ENCODE results near the gene FAM53B.

Gene FAM53B

DNA sequence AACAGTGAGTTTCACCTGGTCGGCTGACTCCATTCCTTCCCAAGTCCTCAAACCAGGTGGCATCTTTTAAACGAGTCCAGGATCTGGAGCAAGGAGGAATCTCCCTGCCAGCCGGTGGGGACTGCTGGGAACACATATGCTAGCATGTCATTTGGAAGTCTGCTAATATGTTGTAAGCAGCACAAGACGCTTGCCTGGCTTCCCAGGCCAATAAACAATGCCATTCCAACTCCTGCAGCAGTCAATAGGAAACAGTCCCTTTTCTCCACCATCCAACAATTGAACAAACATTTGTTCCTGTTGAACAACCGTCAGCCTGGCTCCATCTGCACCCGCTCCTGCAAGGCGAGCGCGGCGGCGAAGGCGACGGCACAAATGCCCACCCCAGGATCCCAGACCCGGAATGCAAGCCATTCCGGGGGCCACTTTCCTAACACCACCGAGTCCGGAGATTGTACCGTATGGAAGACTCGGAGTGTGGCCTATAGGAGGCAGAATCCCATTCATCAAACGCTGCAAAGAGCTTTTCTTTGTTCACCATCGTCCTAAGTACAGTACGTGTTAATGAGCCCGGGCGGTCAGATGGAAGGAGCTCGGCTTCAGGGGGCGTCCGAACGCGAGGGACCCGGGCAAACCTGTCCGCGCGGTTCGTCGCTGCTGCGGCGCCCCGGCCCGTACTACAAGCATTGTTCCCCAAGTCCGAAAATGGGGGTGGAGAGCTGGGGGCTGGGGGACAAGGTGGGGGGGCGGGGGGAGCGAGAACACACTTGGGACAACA lies 1.6 kb downstream of the FAM53B start:
- no peak for DNase-seq (ENCODE audit: low read depth in 2 of 2, low spot score in 1 of 2)

GRCh38 chr10:124741922-124742412 lies 2.2 kb downstream of the FAM53B start:
- no peak for DNase-seq (ENCODE audit: low read depth in 2 of 2, low spot score in 1 of 2)

DNA sequence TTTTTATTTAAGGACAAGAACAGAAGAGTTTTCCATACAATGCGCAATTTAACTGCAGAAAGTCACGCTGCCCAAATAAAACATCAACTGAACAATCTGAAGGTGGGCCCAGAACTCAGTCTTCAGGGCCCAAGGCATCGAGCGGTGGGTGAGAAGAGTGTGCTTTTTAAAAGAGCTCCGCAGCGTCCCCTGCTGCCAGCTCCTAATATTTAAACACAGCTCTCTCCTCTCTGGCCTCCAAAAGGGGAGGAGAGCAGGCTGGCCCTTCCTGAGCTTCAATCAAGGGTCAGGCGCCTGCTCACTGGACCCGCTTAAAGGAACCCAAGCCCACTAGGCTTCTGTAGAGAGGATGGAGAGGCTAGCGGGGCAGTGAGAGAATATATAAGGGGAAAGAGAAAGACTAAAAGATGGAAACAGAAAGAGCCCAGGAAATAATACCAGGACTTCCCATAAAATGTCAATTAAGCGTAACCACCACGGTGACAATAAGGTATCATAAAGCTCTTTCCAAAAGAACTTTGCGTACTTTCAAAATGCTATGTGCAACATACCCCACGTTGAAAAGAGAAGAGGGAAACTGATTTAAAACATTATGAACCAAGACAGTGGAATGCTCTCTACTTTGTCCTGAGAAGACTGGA lies 2.8 kb downstream of the FAM53B start:
- peak; percentile 41 to 57 for DNase-seq (ENCODE audit: low read depth in 2 of 2, low spot score in 1 of 2)

GRCh38 chr10:124740369-124741280 lies 3.6 kb downstream of the FAM53B start:
- no peak for DNase-seq (ENCODE audit: low read depth in 2 of 2, low spot score in 1 of 2)

- no peak for DNase-seq (ENCODE audit: low read depth in 2 of 2, low spot score in 1 of 2)
These were observed 4.2 kb downstream of the FAM53B start for GRCh38 chr10:124739986-124740368.

DNA sequence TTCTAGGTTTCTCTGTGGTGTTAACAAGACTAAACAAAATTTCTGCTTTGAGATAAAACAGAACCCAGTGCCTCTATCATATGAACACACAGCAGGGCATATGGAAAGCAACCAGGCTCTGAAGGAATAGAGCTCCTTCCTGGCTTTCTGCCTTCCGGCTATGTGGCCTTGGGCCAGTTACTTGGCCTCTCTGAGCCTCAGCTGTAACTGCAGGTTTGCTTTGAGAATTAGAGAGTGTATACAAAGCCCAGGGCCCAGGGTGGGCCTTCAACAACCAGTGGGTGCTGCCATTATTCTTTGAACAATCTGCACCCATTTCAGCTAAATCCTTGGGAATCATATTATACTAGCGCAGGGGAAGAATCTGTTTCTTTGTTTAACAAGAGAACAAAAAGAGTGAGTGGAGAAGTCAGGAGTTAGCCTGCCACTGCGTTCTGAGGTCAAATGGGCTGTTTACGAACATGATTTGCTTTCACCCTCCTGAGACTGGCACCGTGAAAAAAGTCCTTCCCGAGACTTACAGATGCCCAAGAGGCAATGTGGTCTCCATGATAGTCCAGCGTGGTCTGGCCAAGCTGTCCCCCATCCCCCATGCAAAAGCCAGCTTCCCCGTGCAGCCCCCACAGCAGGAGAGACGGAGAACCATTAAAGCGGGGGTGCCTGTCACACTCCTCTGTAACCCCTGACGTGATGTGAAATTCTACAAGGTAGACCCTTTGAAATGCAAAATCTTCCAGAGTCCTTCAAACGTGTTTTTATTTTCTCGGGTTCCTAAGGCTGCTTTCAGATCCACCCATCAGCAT lies 4.9 kb downstream of the FAM53B start:
- no peak for DNase-seq (ENCODE audit: low read depth in 2 of 2, low spot score in 1 of 2)

GRCh38 chr10:124738441-124738840 lies 5.7 kb downstream of the FAM53B start:
- DNase-seq (ENCODE audit: low read depth in 2 of 2, low spot score in 1 of 2): no peak

GRCh38 chr10:124737708-124738107 lies 6.5 kb downstream of the FAM53B start:
- DNase-seq (ENCODE audit: low read depth in 2 of 2, low spot score in 1 of 2): no peak

- DNase-seq (ENCODE audit: low read depth in 2 of 2, low spot score in 1 of 2): no peak
These were observed 7.0 kb downstream of the FAM53B start for GRCh38 chr10:124737221-124737620.

- no peak for DNase-seq (ENCODE audit: low read depth in 2 of 2, low spot score in 1 of 2)
These were observed 7.6 kb downstream of the FAM53B start for GRCh38 chr10:124736491-124737136.

DNA sequence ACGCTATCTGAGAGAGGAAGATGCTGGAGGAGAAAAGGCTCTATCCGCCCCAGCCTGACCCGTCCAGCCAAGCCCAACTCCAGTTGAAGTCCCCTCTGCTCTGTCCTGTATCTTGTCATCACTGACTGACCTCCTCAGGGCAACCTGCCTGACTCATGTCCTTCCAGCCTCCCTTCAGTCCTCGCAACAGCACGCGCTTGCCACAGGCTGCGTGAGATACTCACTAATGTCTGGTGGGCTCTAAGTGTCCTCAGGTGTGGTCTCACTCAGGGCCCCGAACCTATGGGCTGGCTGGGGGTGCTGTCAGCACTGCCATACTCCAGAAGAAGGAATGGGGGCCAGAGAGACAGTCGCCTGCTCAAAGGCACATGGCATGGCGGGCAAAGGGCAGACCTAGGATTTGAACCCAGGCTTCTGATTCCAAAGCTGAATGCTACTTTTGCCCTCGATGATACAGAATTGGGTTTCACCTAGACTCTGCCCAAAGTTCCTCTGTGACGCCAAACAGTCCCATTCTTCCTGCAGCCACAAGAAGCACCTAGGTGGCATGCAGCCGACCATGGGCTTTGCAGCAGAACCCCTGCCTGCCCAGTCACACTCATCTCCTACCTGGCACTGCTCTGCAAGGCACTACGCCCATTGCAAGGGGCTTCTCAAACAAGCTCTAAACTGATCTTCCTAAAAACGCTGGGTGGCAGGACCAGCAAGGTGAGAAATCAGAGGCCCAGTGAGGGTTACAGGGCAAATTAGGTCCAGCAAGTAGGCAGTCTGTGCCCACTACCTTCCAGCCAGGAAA lies 8.5 kb downstream of the FAM53B start:
- DNase-seq (ENCODE audit: low read depth in 2 of 2, low spot score in 1 of 2): no peak

- DNase-seq (ENCODE audit: low read depth in 2 of 2, low spot score in 1 of 2): no peak
These were observed 9.6 kb downstream of the FAM53B start for GRCh38 chr10:124734311-124735166.

GRCh38 chr10:124733571-124734245 lies 10.5 kb downstream of the FAM53B start:
- DNase-seq (ENCODE audit: low read depth in 2 of 2, low spot score in 1 of 2): no peak

DNA sequence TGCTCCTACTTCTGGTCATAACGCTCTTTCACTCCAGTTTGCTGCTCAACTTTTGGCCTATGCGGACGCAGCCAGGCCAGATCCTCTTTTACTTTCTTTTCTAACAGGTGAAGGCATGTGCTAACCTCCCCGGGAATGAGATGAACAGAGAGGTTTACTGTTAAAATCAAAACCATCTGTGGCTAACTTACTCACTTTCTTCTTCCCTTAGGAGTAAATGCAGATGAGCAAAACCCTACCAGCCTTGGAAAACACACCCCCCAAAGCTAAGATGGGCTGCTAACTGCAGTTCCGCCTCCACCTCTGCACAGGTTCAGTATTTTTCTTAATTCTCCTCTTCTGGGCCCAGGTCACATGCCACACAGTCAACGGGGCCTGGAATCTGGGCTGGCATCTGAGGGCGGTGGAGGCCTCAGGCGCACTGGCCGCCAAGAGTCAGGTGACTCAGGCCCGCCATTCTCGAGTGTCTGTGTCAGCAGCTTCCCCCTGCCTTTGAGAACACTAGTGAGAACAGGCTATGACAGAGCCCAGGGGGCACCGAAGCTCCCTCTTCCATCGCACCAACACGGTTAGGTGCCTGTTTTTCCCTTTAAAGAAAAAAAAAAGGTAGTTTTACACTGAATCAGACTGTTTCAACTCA lies 11.1 kb downstream of the FAM53B start:
- DNase-seq (ENCODE audit: low read depth in 2 of 2, low spot score in 1 of 2): no peak

- no peak for DNase-seq (ENCODE audit: low read depth in 2 of 2, low spot score in 1 of 2)
These were observed 12.6 kb downstream of the FAM53B start for GRCh38 chr10:124731551-124731950.

DNA sequence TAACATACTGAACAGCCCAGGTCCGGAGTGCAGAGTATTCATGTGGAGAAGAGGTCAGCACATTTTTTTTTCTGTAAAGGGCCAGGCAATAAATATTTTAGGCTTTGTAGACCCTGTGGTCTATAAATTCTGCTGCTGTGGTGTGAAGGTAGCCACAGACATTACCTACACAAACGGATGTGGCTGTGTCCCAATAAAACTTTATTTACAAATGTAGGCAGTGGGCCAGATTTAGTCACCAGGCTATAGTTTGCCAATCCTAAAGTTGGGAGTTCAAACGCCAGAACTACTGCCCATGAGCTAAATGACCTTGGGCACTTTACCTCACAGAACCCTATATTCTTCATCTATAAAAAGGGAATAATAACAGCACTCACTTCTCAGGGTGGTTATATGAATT lies 13.4 kb downstream of the FAM53B start:
- DNase-seq (ENCODE audit: low read depth in 2 of 2, low spot score in 1 of 2): no peak

DNA sequence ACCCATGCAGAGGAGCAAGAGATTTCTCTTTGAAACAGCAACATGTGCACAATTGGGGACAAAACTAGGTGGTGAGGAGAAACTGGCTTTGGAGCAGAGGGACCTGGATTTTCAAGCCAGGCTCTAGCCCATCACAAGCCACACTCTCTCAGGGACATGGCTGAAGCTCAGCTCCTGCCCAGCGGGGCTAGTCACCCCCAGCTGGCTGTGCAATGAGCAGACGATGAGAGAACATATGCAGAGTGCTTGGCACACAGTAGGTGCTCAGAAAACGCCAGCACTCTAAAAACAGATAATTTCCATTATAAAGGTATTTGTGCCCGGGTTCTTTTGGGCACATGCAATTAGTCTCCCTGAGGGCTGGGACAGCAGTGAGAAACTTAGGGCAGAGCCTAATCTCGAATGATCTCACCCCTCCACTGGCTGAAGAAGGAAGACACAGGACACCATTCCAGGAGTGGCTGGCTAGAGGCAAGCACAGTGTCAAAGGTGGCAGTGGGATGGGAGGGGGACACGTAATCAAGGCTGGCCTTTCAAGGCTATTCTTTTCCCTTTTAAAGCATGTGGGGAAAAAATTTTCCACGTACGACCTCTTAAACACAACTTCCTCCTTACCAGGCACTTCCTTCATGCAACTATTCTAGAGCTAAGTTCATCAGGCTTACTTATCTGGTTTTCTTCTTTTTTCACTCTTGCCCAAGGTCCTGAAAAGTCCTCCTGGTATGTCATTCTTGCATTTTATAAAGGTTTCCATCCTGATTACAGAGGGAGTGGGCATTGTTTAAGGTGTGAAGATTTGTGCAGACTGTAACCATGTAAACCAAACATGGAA lies 15.1 kb downstream of the FAM53B start:
- no peak for DNase-seq (ENCODE audit: low read depth in 2 of 2, low spot score in 1 of 2)

All from stimulated activated CD8-positive, alpha-beta memory T cell treated with anti-CD3 and anti-CD28 coated beads, Interleukin-4, amount 100 ng/mL, for 1 hour (primary cell).